Gastroesophageal sphincter (tissue), 4 donors: ENCODE results near the gene C9orf78. TPM values are rescaled to one million over a fixed set of nuclear protein-coding genes. Genes with fewer than 3 reads are reported as not detected.
"Not testable (repeated sequence)": the region's sequence is repeated elsewhere in the genome, so short reads cannot be mapped to it uniquely, and the experiment has no call there.

Experiments used
- ATAC-seq: fragments of 150-250 bp; one replicate; pipeline ENCODE4 v1.9.1; 2016; ENCODE audit warnings: mild to moderate bottlenecking, moderate library complexity
- H3K27ac ChIP-seq, 4 donors: fragments of 200-600 bp; sonication (generic) in 3 of 4; 1 replicate in 3 of 4; 2 replicates in 1 of 4; pipeline ENCODE4 v1.5.1; 2016 to 2019
- H3K27me3 ChIP-seq: fragments of 200-600 bp; sonication (generic); one replicate; pipeline ENCODE4 v1.5.1; 2019
- H3K36me3 ChIP-seq, 2 donors: fragments of 200-600 bp; sonication (generic); one replicate each; pipeline ENCODE4 v1.5.1; 2019; ENCODE audit warnings: control low read depth in 1 of 2
- H3K4me1 ChIP-seq, 3 donors: fragments of 200-600 bp; sonication (generic); 1 replicate in 2 of 3; 2 replicates in 1 of 3; pipeline ENCODE4 v1.5.1; 2016 to 2019; ENCODE audit warnings: control low read depth in 2 of 3
- H3K4me3 ChIP-seq, 2 donors: fragments of 200-600 bp; sonication (generic); one replicate each; pipeline ENCODE4 v1.5.1; 2019; ENCODE audit warnings: mild to moderate bottlenecking in 1 of 2, moderate library complexity in 1 of 2
- H3K9me3 ChIP-seq, 3 donors: fragments of 200-600 bp; sonication (generic); one replicate each; pipeline ENCODE4 v1.5.1; 2017 to 2019; ENCODE audit warnings: control low read depth in 2 of 3
- CTCF ChIP-seq, 4 experiments: fragments of 200-600 bp in 2 of 4; fragments of 450-650 bp in 2 of 4; sonication (generic) in 1 of 4; IDR thresholded peaks; one replicate each; pipeline ENCODE4 v1.5.1; 2017 to 2019; ENCODE audit warnings: antibody characterized with exemption in 4 of 4, mild to moderate bottlenecking in 2 of 4, moderate library complexity in 2 of 4
- EP300 ChIP-seq: sonication (generic); formaldehyde crosslinking; IDR thresholded peaks from one replicate; pipeline ENCODE4 v1.6.1; 2017; ENCODE audit warnings: antibody characterized with exemption, mild to moderate bottlenecking
- POLR2A ChIP-seq, 2 donors: fragments of 450-650 bp; IDR thresholded peaks; one replicate each; pipeline ENCODE4 v1.6.1; 2017; ENCODE audit warnings: antibody characterized with exemption in 2 of 2, mild to moderate bottlenecking in 2 of 2, moderate library complexity in 1 of 2
- POLR2AphosphoS5 ChIP-seq: sonication (generic); formaldehyde crosslinking; IDR thresholded peaks from one replicate; pipeline ENCODE4 v1.6.1; 2017; ENCODE audit warnings: antibody characterized with exemption
- WGBS, 2 donors: methylation state at CpG; one replicate each; pipeline ENCODE4 v1.1.5; 2018; ENCODE audit warnings: low coverage in 1 of 2; 5-methylcytosine and 5-hydroxymethylcytosine counted together
- total RNA-seq, 4 donors: library from RNA; depleted of rRNA; stranded (reverse); fragments of >200 nt; gene quantifications; one replicate each; pipeline ENCODE4 v1.1.0, GENCODE V29; 2016

Gene C9orf78
- total RNA-seq, 4 donors from 2014 or later, result 59.9 to 113 (median 85.0) TPM

DNA sequence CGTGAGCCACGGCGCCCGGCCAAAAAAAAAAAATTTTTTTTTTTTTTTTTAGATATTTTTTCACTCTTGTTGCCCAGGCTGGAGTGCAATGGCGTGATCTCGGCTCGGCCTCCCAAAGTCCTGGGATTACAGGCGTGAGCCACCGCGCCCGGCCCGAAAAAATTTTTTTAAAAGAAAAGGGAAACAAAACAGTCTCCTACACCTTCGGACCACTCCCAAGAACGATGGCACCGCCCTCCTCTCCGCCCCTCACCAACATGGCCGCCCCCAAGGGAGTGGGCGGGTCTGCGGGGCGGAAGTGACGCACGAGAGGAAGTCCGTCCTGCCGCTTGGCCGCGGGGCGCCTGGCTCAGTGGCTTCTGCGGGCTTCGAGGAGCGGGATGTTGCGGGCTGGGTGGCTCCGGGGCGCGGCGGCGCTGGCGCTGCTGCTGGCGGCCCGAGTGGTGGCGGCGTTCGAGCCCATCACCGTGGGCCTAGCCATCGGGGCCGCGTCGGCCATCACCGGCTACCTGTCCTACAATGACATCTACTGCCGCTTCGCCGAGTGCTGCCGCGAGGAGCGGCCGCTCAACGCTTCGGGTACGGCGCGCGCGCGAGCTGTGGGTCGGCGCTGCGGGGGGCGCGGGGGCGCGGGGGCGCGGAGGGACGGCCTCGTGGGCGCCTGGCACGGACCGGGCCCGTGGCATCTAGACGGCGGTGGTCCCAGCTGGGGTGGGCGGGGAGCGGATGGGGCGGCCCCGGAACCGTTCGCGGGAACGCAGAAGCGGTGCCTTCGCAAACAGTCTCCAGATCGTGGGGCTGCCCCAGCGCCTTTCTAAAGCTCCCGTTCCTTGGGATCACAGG lies 32.0 kb downstream of the C9orf78 start, which contains the start of gene TOR1B:
TSS of gene TOR1B (plus strand) at position 352 of the 843 bp plus-strand sequence. CDS start at position 381, 29 bp downstream.
- Histone ChIP-seq H3K9me3 (no peaks in the 10 kb centered on the region), H3K27ac (peak within 1 kb of the TSS; percentile 41 to 95 (median 94)), H3K4me3 (peak within 1 kb of the TSS; percentile 62 to 96), H3K27me3 (no peaks in the 10 kb centered on the region), H3K36me3 (peaks cover 0 to 34% of the 10 kb centered on the region in 2 donors), H3K4me1 (peaks cover 0 to 12% (median 8%) of the 10 kb centered on the region in 3 donors)
- ATAC-seq, result peak; percentile 99
- 0% methylated on average over 1 to 10 of the region's 93 CpGs for WGBS, 2 donors
- peak; percentile 88 for TF ChIP-seq POLR2AphosphoS5
- no peak for TF ChIP-seq EP300
- TF ChIP-seq POLR2A (IDR thresholded peaks at IDR 0.05), result peak; percentile 77 to 86
- peak in 1 of 4 experiments; percentile 22 for TF ChIP-seq CTCF (IDR thresholded peaks at IDR 0.05)

- Histone ChIP-seq H3K27ac (no peak overlapping the region), H3K36me3 (peaks cover 0 to 20% of the 10 kb centered on the region in 2 donors), H3K4me1 (peaks cover 0 to 12% (median 8%) of the 10 kb centered on the region in 3 donors), H3K4me3 (no peak overlapping the region), H3K9me3 (no peaks in the 10 kb centered on the region), H3K27me3 (no peaks in the 10 kb centered on the region)
- TF ChIP-seq POLR2A (IDR thresholded peaks at IDR 0.05) (no peak), EP300 (no peak), POLR2AphosphoS5 (no peak), CTCF (IDR thresholded peaks at IDR 0.05) (no peak)
- 72 to 100% methylated on average over 2 to 11 of the region's 17 CpGs for WGBS, 2 donors
- ATAC-seq, result no peak
Observed at GRCh38 chr9:129801504-129801903, 33.6 kb downstream of the C9orf78 start.

- H3K9me3 ChIP-seq, result no peaks in the 10 kb centered on the region
- ATAC-seq, result no peak
- H3K36me3 ChIP-seq, result no peaks in the 10 kb centered on the region
- peaks cover 0 to 6% (median 4%) of the 10 kb centered on the region in 3 donors for H3K4me1 ChIP-seq
- no peak overlapping the region for H3K27ac ChIP-seq
- H3K4me3 ChIP-seq, result no peak overlapping the region
- TF ChIP-seq POLR2A (IDR thresholded peaks at IDR 0.05) (no peak), EP300 (no peak), POLR2AphosphoS5 (no peak), CTCF (IDR thresholded peaks at IDR 0.05) (no peak)
- H3K27me3 ChIP-seq, result peaks cover 14% of the 10 kb centered on the region
- WGBS, 2 donors, result 23 to 36% methylated on average over 5 to 6 of the region's 6 CpGs
Observed at GRCh38 chr9:129798973-129799372, 36.1 kb downstream of the C9orf78 start.

DNA sequence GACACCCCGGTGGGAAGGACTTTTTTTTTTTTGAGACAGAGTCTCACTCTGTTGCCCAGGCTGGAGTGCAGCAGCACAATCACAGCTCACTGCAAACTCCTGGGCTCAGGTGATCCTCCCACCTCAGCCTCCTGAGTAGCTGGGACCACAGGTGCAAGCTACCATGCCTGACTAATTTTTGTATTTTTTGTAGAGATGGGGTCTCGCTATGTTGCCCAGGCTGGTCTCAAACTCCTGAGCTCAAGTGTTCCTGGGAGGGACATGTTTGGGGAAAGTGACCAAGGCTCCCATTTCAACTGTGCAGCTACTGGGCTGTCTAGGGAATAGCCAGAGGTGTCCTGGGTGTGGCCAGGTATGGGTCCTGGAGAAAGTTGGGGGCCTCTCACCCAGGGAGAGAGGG lies 39.0 kb downstream of the C9orf78 start:
- 86% methylated on average over 2 of the region's 2 CpGs; no CpG with 5 or more reads in 1 of the 2 donors for WGBS, 2 donors
- H3K27ac ChIP-seq, H3K4me3 ChIP-seq, H3K9me3 ChIP-seq, ATAC-seq, H3K36me3 ChIP-seq, H3K4me1 ChIP-seq: not testable (repeated sequence)
- peaks cover 14% of the 10 kb centered on the region for H3K27me3 ChIP-seq

GRCh38 chr9:129794549-129794948 lies 40.5 kb downstream of the C9orf78 start:
- Histone ChIP-seq H3K4me3 (no peak overlapping the region), H3K27ac (no peak overlapping the region), H3K9me3 (no peaks in the 10 kb centered on the region), H3K36me3 (no peaks in the 10 kb centered on the region), H3K27me3 (peaks cover 14% of the 10 kb centered on the region), H3K4me1 (no peaks in the 10 kb centered on the region)
- no peak for ATAC-seq
- WGBS, 2 donors, result 69% methylated on average over 6 of the region's 8 CpGs; no CpG with 5 or more reads in 1 of the 2 donors
- TF ChIP-seq POLR2A (IDR thresholded peaks at IDR 0.05) (no peak), EP300 (no peak), POLR2AphosphoS5 (no peak), CTCF (IDR thresholded peaks at IDR 0.05) (no peak)
